ENCODE data around the gene SCUBE3. TPM values are rescaled to one million over a fixed set of nuclear protein-coding genes. Genes with fewer than 3 reads are reported as not detected.

Gene SCUBE3
- total and polyA plus RNA-seq, 5 donors from 2014 or later = 0.03 to 0.11 (median 0.05) TPM; not detected in 2

GRCh38 chr6:35188886-35189285 is 24.9 kb upstream of the SCUBE3 start:
- no peaks in the 10 kb centered on the region for H3K36me3 Mint-ChIP-seq

GRCh38 chr6:35190306-35190705 is 23.4 kb upstream of the SCUBE3 start:
- H3K4me3 ChIP-seq (ENCODE audit: low read depth, low read length) = no peak overlapping the region
- peaks cover 6% of the 10 kb centered on the region for H3K27me3 ChIP-seq (ENCODE audit: control insufficient read depth, insufficient read depth, low read length)
- no peaks in the 10 kb centered on the region for H3K9me3 Mint-ChIP-seq
- no peaks in the 10 kb centered on the region for H3K9me3 ChIP-seq (ENCODE audit: control insufficient read depth in 2 of 2, low read length in 2 of 2)
- no peak overlapping the region for H3K4me3 Mint-ChIP-seq
- DNase-seq (no peak), ATAC-seq (ENCODE audit: low read depth in 2 of 2) (no peak)
- no peaks in the 10 kb centered on the region for H3K36me3 Mint-ChIP-seq
- peaks cover 9% of the 10 kb centered on the region for H3K27me3 Mint-ChIP-seq
- H3K27ac Mint-ChIP-seq = no peak overlapping the region
- no peaks in the 10 kb centered on the region for H3K36me3 ChIP-seq (ENCODE audit: control insufficient read depth, insufficient read depth, low read length)
- no peak overlapping the region for H3K27ac ChIP-seq (ENCODE audit: insufficient read depth, low read length, poor library complexity, severe bottlenecking)
- peaks cover 0 to 8% (median 1%) of the 10 kb centered on the region in 4 donors for H3K4me1 Mint-ChIP-seq
- H3K4me1 ChIP-seq (ENCODE audit: control insufficient read depth, insufficient read depth, low read length, poor library complexity, severe bottlenecking) = no peaks in the 10 kb centered on the region

More at GRCh38 chr6:35188886-35189285, 24.9 kb upstream of the SCUBE3 start:
- ATAC-seq (ENCODE audit: low read depth in 2 of 2) (no peak), DNase-seq (no peak)
- H3K27ac ChIP-seq (ENCODE audit: insufficient read depth, low read length, poor library complexity, severe bottlenecking) = no peak overlapping the region
- Mint-ChIP-seq H3K4me1 (peaks cover 0 to 4% (median 0%) of the 10 kb centered on the region in 4 donors), H3K27ac (no peak overlapping the region), H3K4me3 (no peak overlapping the region), H3K9me3 (no peaks in the 10 kb centered on the region), H3K27me3 (peaks cover 9% of the 10 kb centered on the region)
- H3K4me1 ChIP-seq (ENCODE audit: control insufficient read depth, insufficient read depth, low read length, poor library complexity, severe bottlenecking) = no peaks in the 10 kb centered on the region
- H3K36me3 ChIP-seq (ENCODE audit: control insufficient read depth, insufficient read depth, low read length) = no peaks in the 10 kb centered on the region
- no peak overlapping the region for H3K4me3 ChIP-seq (ENCODE audit: low read depth, low read length)
- no peaks in the 10 kb centered on the region for H3K9me3 ChIP-seq (ENCODE audit: control insufficient read depth in 2 of 2, low read length in 2 of 2)
- peaks cover 10% of the 10 kb centered on the region for H3K27me3 ChIP-seq (ENCODE audit: control insufficient read depth, insufficient read depth, low read length)

GRCh38 chr6:35191889-35192288 is 21.9 kb upstream of the SCUBE3 start:
- no peaks in the 10 kb centered on the region for H3K9me3 Mint-ChIP-seq
- no peaks in the 10 kb centered on the region for H3K36me3 Mint-ChIP-seq
- peaks cover 1% of the 10 kb centered on the region for H3K27me3 ChIP-seq (ENCODE audit: control insufficient read depth, insufficient read depth, low read length)
- H3K4me1 ChIP-seq (ENCODE audit: control insufficient read depth, insufficient read depth, low read length, poor library complexity, severe bottlenecking) = no peaks in the 10 kb centered on the region
- no peaks in the 10 kb centered on the region for H3K9me3 ChIP-seq (ENCODE audit: control insufficient read depth in 2 of 2, low read length in 2 of 2)
- H3K36me3 ChIP-seq (ENCODE audit: control insufficient read depth, insufficient read depth, low read length) = no peaks in the 10 kb centered on the region
- H3K4me1 Mint-ChIP-seq = peaks cover 0 to 8% (median 1%) of the 10 kb centered on the region in 4 donors
- ATAC-seq (ENCODE audit: low read depth in 2 of 2) (no peak), DNase-seq (no peak)
- H3K27ac Mint-ChIP-seq = no peak overlapping the region
- H3K27me3 Mint-ChIP-seq = peaks cover 10% of the 10 kb centered on the region
- no peak overlapping the region for H3K4me3 ChIP-seq (ENCODE audit: low read depth, low read length)
- H3K4me3 Mint-ChIP-seq = no peak overlapping the region
- H3K27ac ChIP-seq (ENCODE audit: insufficient read depth, low read length, poor library complexity, severe bottlenecking) = no peak overlapping the region

GRCh38 chr6:35192301-35192860 is 21.4 kb upstream of the SCUBE3 start:
- Histone ChIP-seq H3K4me1 (ENCODE audit: control insufficient read depth, insufficient read depth, low read length, poor library complexity, severe bottlenecking) (no peaks in the 10 kb centered on the region), H3K27me3 (ENCODE audit: control insufficient read depth, insufficient read depth, low read length) (peaks cover 2% of the 10 kb centered on the region), H3K36me3 (ENCODE audit: control insufficient read depth, insufficient read depth, low read length) (no peaks in the 10 kb centered on the region), H3K4me3 (ENCODE audit: low read depth, low read length) (no peak overlapping the region), H3K9me3 (ENCODE audit: control insufficient read depth in 2 of 2, low read length in 2 of 2) (no peaks in the 10 kb centered on the region), H3K27ac (ENCODE audit: insufficient read depth, low read length, poor library complexity, severe bottlenecking) (no peak overlapping the region)
- Mint-ChIP-seq H3K4me1 (peaks cover 0 to 8% (median 1%) of the 10 kb centered on the region in 4 donors), H3K9me3 (no peaks in the 10 kb centered on the region), H3K27ac (no peak overlapping the region), H3K36me3 (no peaks in the 10 kb centered on the region), H3K4me3 (no peak overlapping the region), H3K27me3 (peaks cover 15% of the 10 kb centered on the region)
- DNase-seq = no peak
- no peak for ATAC-seq (ENCODE audit: low read depth in 2 of 2)

- DNase-seq (no peak), ATAC-seq (ENCODE audit: low read depth in 2 of 2) (no peak)
- no peak overlapping the region for H3K27ac Mint-ChIP-seq
- H3K9me3 ChIP-seq (ENCODE audit: control insufficient read depth in 2 of 2, low read length in 2 of 2) = no peaks in the 10 kb centered on the region
- H3K9me3 Mint-ChIP-seq = peaks cover 0 to 3% (median 0%) of the 10 kb centered on the region in 7 donors
- no peak overlapping the region for H3K27ac ChIP-seq (ENCODE audit: insufficient read depth, low read length, poor library complexity, severe bottlenecking)
- H3K27me3 Mint-ChIP-seq = peaks cover 33% of the 10 kb centered on the region
- H3K36me3 Mint-ChIP-seq = no peaks in the 10 kb centered on the region
- no peak overlapping the region for H3K4me3 ChIP-seq (ENCODE audit: low read depth, low read length)
- peaks cover 6% of the 10 kb centered on the region for H3K27me3 ChIP-seq (ENCODE audit: control insufficient read depth, insufficient read depth, low read length)
- H3K4me3 Mint-ChIP-seq = no peak overlapping the region
- peaks cover 0 to 8% (median 1%) of the 10 kb centered on the region in 4 donors for H3K4me1 Mint-ChIP-seq
- no peaks in the 10 kb centered on the region for H3K4me1 ChIP-seq (ENCODE audit: control insufficient read depth, insufficient read depth, low read length, poor library complexity, severe bottlenecking)
- no peaks in the 10 kb centered on the region for H3K36me3 ChIP-seq (ENCODE audit: control insufficient read depth, insufficient read depth, low read length)
Observed at GRCh38 chr6:35194390-35194789, 19.4 kb upstream of the SCUBE3 start.

- H3K27me3 Mint-ChIP-seq = peaks cover 33% of the 10 kb centered on the region
- ATAC-seq (ENCODE audit: low read depth in 2 of 2) = no peak
- no peak for DNase-seq
- no peaks in the 10 kb centered on the region for H3K36me3 Mint-ChIP-seq
- peaks cover 0 to 3% (median 0%) of the 10 kb centered on the region in 7 donors for H3K9me3 Mint-ChIP-seq
- H3K27me3 ChIP-seq (ENCODE audit: control insufficient read depth, insufficient read depth, low read length) = peaks cover 8% of the 10 kb centered on the region
- no peaks in the 10 kb centered on the region for H3K9me3 ChIP-seq (ENCODE audit: control insufficient read depth in 2 of 2, low read length in 2 of 2)
- H3K4me3 Mint-ChIP-seq = no peak overlapping the region
- H3K36me3 ChIP-seq (ENCODE audit: control insufficient read depth, insufficient read depth, low read length) = no peaks in the 10 kb centered on the region
- H3K4me1 Mint-ChIP-seq = peaks cover 0 to 8% (median 1%) of the 10 kb centered on the region in 4 donors
- no peak overlapping the region for H3K27ac Mint-ChIP-seq
- H3K4me1 ChIP-seq (ENCODE audit: control insufficient read depth, insufficient read depth, low read length, poor library complexity, severe bottlenecking) = no peaks in the 10 kb centered on the region
- no peak overlapping the region for H3K4me3 ChIP-seq (ENCODE audit: low read depth, low read length)
- H3K27ac ChIP-seq (ENCODE audit: insufficient read depth, low read length, poor library complexity, severe bottlenecking) = no peak overlapping the region
Observed at GRCh38 chr6:35195120-35195780, 18.5 kb upstream of the SCUBE3 start.

GRCh38 chr6:35197196-35197595 is 16.6 kb upstream of the SCUBE3 start:
- peaks cover 0 to 8% (median 1%) of the 10 kb centered on the region in 4 donors for H3K4me1 Mint-ChIP-seq
- Histone ChIP-seq H3K27ac (ENCODE audit: insufficient read depth, low read length, poor library complexity, severe bottlenecking) (no peak overlapping the region), H3K9me3 (ENCODE audit: control insufficient read depth in 2 of 2, low read length in 2 of 2) (no peaks in the 10 kb centered on the region), H3K27me3 (ENCODE audit: control insufficient read depth, insufficient read depth, low read length) (peaks cover 8% of the 10 kb centered on the region), H3K4me1 (ENCODE audit: control insufficient read depth, insufficient read depth, low read length, poor library complexity, severe bottlenecking) (no peaks in the 10 kb centered on the region), H3K4me3 (ENCODE audit: low read depth, low read length) (no peak overlapping the region), H3K36me3 (ENCODE audit: control insufficient read depth, insufficient read depth, low read length) (no peaks in the 10 kb centered on the region)
- DNase-seq = no peak
- H3K36me3 Mint-ChIP-seq = no peaks in the 10 kb centered on the region
- H3K27me3 Mint-ChIP-seq = peaks cover 33% of the 10 kb centered on the region
- no peak overlapping the region for H3K27ac Mint-ChIP-seq
- H3K4me3 Mint-ChIP-seq = no peak overlapping the region
- H3K9me3 Mint-ChIP-seq = peaks cover 0 to 3% (median 0%) of the 10 kb centered on the region in 7 donors
- no peak for ATAC-seq (ENCODE audit: low read depth in 2 of 2)

- DNase-seq (no peak), ATAC-seq (ENCODE audit: low read depth in 2 of 2) (no peak)
- H3K36me3 ChIP-seq (ENCODE audit: control insufficient read depth, insufficient read depth, low read length) = no peaks in the 10 kb centered on the region
- no peaks in the 10 kb centered on the region for H3K9me3 ChIP-seq (ENCODE audit: control insufficient read depth in 2 of 2, low read length in 2 of 2)
- Mint-ChIP-seq H3K4me1 (no peaks in the 10 kb centered on the region), H3K27me3 (peaks cover 44% of the 10 kb centered on the region), H3K36me3 (no peaks in the 10 kb centered on the region), H3K9me3 (peaks cover 0 to 3% (median 0%) of the 10 kb centered on the region in 7 donors), H3K4me3 (no peak overlapping the region), H3K27ac (no peak overlapping the region)
- no peak overlapping the region for H3K4me3 ChIP-seq (ENCODE audit: low read depth, low read length)
- H3K27ac ChIP-seq (ENCODE audit: insufficient read depth, low read length, poor library complexity, severe bottlenecking) = no peak overlapping the region
- no peaks in the 10 kb centered on the region for H3K4me1 ChIP-seq (ENCODE audit: control insufficient read depth, insufficient read depth, low read length, poor library complexity, severe bottlenecking)
- peaks cover 14% of the 10 kb centered on the region for H3K27me3 ChIP-seq (ENCODE audit: control insufficient read depth, insufficient read depth, low read length)
Observed at GRCh38 chr6:35199866-35200265, 13.9 kb upstream of the SCUBE3 start.
